SK-N-SH (cell line): ENCODE results near the gene TCEAL9. TPM values are rescaled to one million over a fixed set of nuclear protein-coding genes. Genes with fewer than 3 reads are reported as not detected.

Source experiments
- CTCF ChIA-PET: fragments of 300-600, 350-600 bp; formaldehyde crosslinking; extraction: SDS; loops from one replicate; lab custom pipeline; 2021; lab: Yijun Ruan, JAX
- POLR2A ChIA-PET: fragments of 350-600 bp; sonication (Branson Sonifier 250); formaldehyde crosslinking; extraction: SDS; loops from one replicate; lab custom pipeline; 2020; ENCODE audit warnings: antibody characterized with exemption, inconsistent platforms; lab: Yijun Ruan, JAX
- DNase-seq: peaks from one replicate; pipeline ENCODE4 v3.0.0; 2012
- H2AFZ ChIP-seq: fragments of 200-600 bp; sonication (generic); 2 replicates; pipeline ENCODE4 v1.8.1; 2016; ENCODE audit warnings: antibody characterized with exemption, mild to moderate bottlenecking, low read depth
- H3F3A ChIP-seq: fragments of 200-600 bp; sonication (generic); replicated peaks from 2 replicates; pipeline ENCODE3; 2016; ENCODE audit warnings: antibody characterized with exemption, mild to moderate bottlenecking; ENCODE audit not compliant: insufficient read depth
- H3K27ac ChIP-seq, 2 experiments: fragments of 200-500 bp in 1 of 2; fragments of 200-600 bp in 1 of 2; sonication (Bioruptor generic) in 1 of 2; sonication (generic), shearing (Covaris generic) in 1 of 2; 2 replicates each; pipeline versions ENCODE4 v1.5.1 to v1.6.1; 2014 to 2016; ENCODE audit warnings: low read depth in 2 of 2, inconsistent platforms in 1 of 2, low read length in 1 of 2, mild to moderate bottlenecking in 1 of 2, mixed read lengths in 1 of 2
- H3K27me3 ChIP-seq: fragments of 200-600 bp; sonication (generic), shearing (Covaris generic); 2 replicates; pipeline ENCODE4 v1.6.1; 2016; ENCODE audit warnings: mixed run types; ENCODE audit not compliant: insufficient read depth
- H3K36me3 ChIP-seq, 2 experiments: fragments of 200-500 bp in 1 of 2; fragments of 200-600 bp in 1 of 2; sonication (Bioruptor generic) in 1 of 2; sonication (generic) in 1 of 2; replicated peaks in 1 of 2; 2 replicates each; pipeline versions ENCODE3 to v1.5.1; 2014 to 2016; ENCODE audit warnings: low read length in 1 of 2, mild to moderate bottlenecking in 1 of 2; ENCODE audit not compliant: insufficient read depth in 2 of 2, control insufficient read depth in 1 of 2
- H3K4me1 ChIP-seq, 2 experiments: fragments of 200-500 bp in 1 of 2; fragments of 200-600 bp in 1 of 2; sonication (Bioruptor generic) in 1 of 2; sonication (generic), shearing (Covaris generic) in 1 of 2; 2 replicates each; pipeline versions ENCODE4 v1.5.1 to v1.6.1; 2014 to 2016; ENCODE audit warnings: low read depth in 1 of 2, low read length in 1 of 2, mixed run types in 1 of 2; ENCODE audit not compliant: insufficient read depth in 2 of 2, control insufficient read depth in 1 of 2
- H3K4me2 ChIP-seq: fragments of 200-600 bp; sonication (generic), shearing (Covaris generic); 2 replicates; pipeline ENCODE4 v1.6.1; 2017; ENCODE audit warnings: mixed run types
- H3K4me3 ChIP-seq, 2 experiments: fragments of 200-500 bp in 1 of 2; fragments of 200-600 bp in 1 of 2; sonication (Bioruptor generic) in 1 of 2; sonication (generic), shearing (Covaris generic) in 1 of 2; 2 replicates each; pipeline versions ENCODE4 v1.5.1 to v1.8.1; 2014 to 2016; ENCODE audit warnings: low read depth in 2 of 2, inconsistent platforms in 1 of 2, low read length in 1 of 2, mild to moderate bottlenecking in 1 of 2, mixed read lengths in 1 of 2, moderate library complexity in 1 of 2
- H3K79me2 ChIP-seq: fragments of 200-600 bp; sonication (generic); 2 replicates; pipeline ENCODE4 v1.8.1; 2017; ENCODE audit warnings: mild to moderate bottlenecking; ENCODE audit not compliant: insufficient read depth
- H3K9ac ChIP-seq: fragments of 200-600 bp; sonication (generic); 2 replicates; pipeline ENCODE4 v1.6.1; 2017; ENCODE audit warnings: mixed run types
- H3K9me2 ChIP-seq: fragments of 200-600 bp; sonication (generic); 2 replicates; pipeline ENCODE4 v1.6.1; 2017; ENCODE audit warnings: mixed run types
- H3K9me3 ChIP-seq: fragments of 200-600 bp; sonication (generic); 2 replicates; pipeline ENCODE4 v1.6.1; 2017; ENCODE audit warnings: mixed run types, mild to moderate bottlenecking, moderate library complexity
- H4K20me1 ChIP-seq: fragments of 200-600 bp; sonication (generic); 2 replicates; pipeline ENCODE4 v1.6.1; 2017; ENCODE audit warnings: mild to moderate bottlenecking, mixed run types; ENCODE audit not compliant: insufficient read depth
- CHD2 ChIP-seq: fragments of 150-350 bp; IDR thresholded peaks from 2 replicates; pipeline ENCODE4 v1.6.1; 2018; ENCODE audit warnings: low read length; ENCODE audit not compliant: partially characterized antibody
- ELF1 ChIP-seq: IDR thresholded peaks from 2 replicates; pipeline ENCODE4 v1.4.0; 2012
- EP300 ChIP-seq, 2 experiments: IDR thresholded peaks; 2 replicates each; pipeline versions ENCODE4 v1.4.0 to v1.6.1; 2012; ENCODE audit warnings: borderline replicate concordance in 1 of 2, low read depth in 1 of 2, low read length in 1 of 2
- EZH2phosphoT487 ChIP-seq: fragments of 200-600 bp; sonication (generic); IDR thresholded peaks from 2 replicates; pipeline ENCODE4 v1.6.1; 2017; ENCODE audit warnings: low read depth, mixed run types, mild to moderate bottlenecking, antibody characterized with exemption, moderate library complexity, borderline replicate concordance
- FOSL2 ChIP-seq: IDR thresholded peaks from 2 replicates; pipeline ENCODE4 v1.4.0; 2012; ENCODE audit warnings: low read depth, mild to moderate bottlenecking, moderate library complexity, borderline replicate concordance
- FOXM1 ChIP-seq: IDR thresholded peaks from 2 replicates; pipeline ENCODE4 v1.4.0; 2012; ENCODE audit warnings: low read depth, mild to moderate bottlenecking
- JUND ChIP-seq: IDR thresholded peaks from 2 replicates; pipeline ENCODE4 v1.4.0; 2012
- MEF2A ChIP-seq: IDR thresholded peaks from 2 replicates; pipeline ENCODE4 v1.4.0; 2012; ENCODE audit warnings: low read depth, borderline replicate concordance
- MXI1 ChIP-seq: IDR thresholded peaks from 2 replicates; pipeline ENCODE4 v1.6.1; 2012; ENCODE audit warnings: mild to moderate bottlenecking, low read depth, low read length, improper control_type of control experiment
- POLR2AphosphoS5 ChIP-seq: IDR thresholded peaks from 2 replicates; pipeline ENCODE4 v1.6.1; 2012; ENCODE audit warnings: low read depth, low read length
- RAD21 ChIP-seq: IDR thresholded peaks from 2 replicates; pipeline ENCODE4 v1.6.1; 2012; ENCODE audit warnings: mild to moderate bottlenecking, low read length
- RCOR1 ChIP-seq: fragments of 150-350 bp; IDR thresholded peaks from 2 replicates; pipeline ENCODE4 v1.6.1; 2017; ENCODE audit warnings: antibody characterized with exemption, low read length
- RFX5 ChIP-seq: IDR thresholded peaks from 2 replicates; pipeline ENCODE4 v1.6.1; 2012; ENCODE audit warnings: mild to moderate bottlenecking, improper control_type of control experiment, low read length
- SMC3 ChIP-seq: IDR thresholded peaks from 2 replicates; pipeline ENCODE4 v1.6.1; 2012; ENCODE audit warnings: low read depth, low read length, improper control_type of control experiment
- TAF1 ChIP-seq: IDR thresholded peaks from 2 replicates; pipeline ENCODE4 v1.6.1; 2012; ENCODE audit warnings: low read depth, mild to moderate bottlenecking, low read length, moderate library complexity, borderline replicate concordance
- WGBS: methylation state at CpG from one replicate; pipeline ENCODE4 v1.1.6; 2017; ENCODE audit warnings: low lambda C conversion rate; 5-methylcytosine and 5-hydroxymethylcytosine counted together
- polyA plus RNA-seq, 3 experiments: library from polyadenylated mRNA; depleted of rRNA; stranded (reverse); fragments of >200 nt; gene quantifications; 2 replicates each; pipeline ENCODE4 v1.2.3, GENCODE V29; 2012
- small RNA-seq, 7 experiments: library from RNA; depleted of rRNA; stranded (forward); fragments of <200 nt; gene quantifications; one replicate each; pipeline ENCODE3, GENCODE V24; 2012
- TF ChIP-seq, protein P1 (sequence below): fragments of 150-350 bp; IDR thresholded peaks from 2 replicates; pipeline ENCODE4 v1.6.1; 2017; ENCODE audit warnings: antibody characterized with exemption, low read length, low read depth, borderline replicate concordance
- TF ChIP-seq, protein P2 (sequence below): IDR thresholded peaks from 2 replicates; pipeline ENCODE4 v1.4.0; 2012; ENCODE audit warnings: low read depth
- TF ChIP-seq, protein P3 (sequence below): IDR thresholded peaks from 2 replicates; pipeline ENCODE4 v1.4.0; 2012; ENCODE audit warnings: low read depth, borderline replicate concordance
- TF ChIP-seq, protein P4 (sequence below): IDR thresholded peaks from 2 replicates; pipeline ENCODE4 v1.4.0; 2012; ENCODE audit warnings: low read depth, borderline replicate concordance

TCEAL9 gene
- polyA plus RNA-seq, 1 of the 3 experiments (the other 2 are of a cell fraction), result 27.7 TPM

DNA sequence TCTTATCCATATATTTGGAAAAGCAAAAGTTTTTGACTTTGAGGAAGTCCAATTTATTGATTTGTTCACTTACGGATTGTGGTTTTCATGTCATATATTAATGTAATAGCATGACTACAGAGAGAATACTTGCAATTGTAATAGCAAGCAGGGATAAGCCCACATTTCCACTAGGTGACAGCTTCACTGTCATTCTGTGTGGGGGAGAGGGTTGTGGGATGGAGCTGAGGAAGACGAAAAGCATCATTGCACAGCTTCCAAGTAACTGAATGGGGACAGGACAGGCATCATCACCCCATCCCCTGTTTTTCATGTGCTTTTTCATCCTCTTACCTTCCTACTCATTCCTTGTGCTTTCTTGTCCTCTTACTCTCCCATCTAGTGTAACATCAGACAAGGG, 51.5 kb downstream of the TCEAL9 start:
- Histone ChIP-seq H3K27me3 (no peaks in the 10 kb centered on the region), H3K79me2 (no peaks in the 10 kb centered on the region), H3K4me2 (no peak overlapping the region), H3K36me3 (no peaks in the 10 kb centered on the region), H4K20me1 (no peaks in the 10 kb centered on the region), H3K4me3 (no peak overlapping the region), H3K9ac (no peak overlapping the region), H2AFZ (no peak overlapping the region), H3F3A (no peaks in the 10 kb centered on the region), H3K9me3 (no peaks in the 10 kb centered on the region), H3K4me1 (peaks cover 0 to 5% of the 10 kb centered on the region in 2 experiments; a peak in 2 of 4 replicates), H3K27ac (no peak overlapping the region), H3K9me2 (no peaks in the 10 kb centered on the region)
- POLR2A ChIA-PET, result no interaction called here
- no peak for DNase-seq
- CTCF ChIA-PET, result no interaction called here
- WGBS, result 63% methylated on average over 2 of the region's 2 CpGs
- TF ChIP-seq, protein P1, sequence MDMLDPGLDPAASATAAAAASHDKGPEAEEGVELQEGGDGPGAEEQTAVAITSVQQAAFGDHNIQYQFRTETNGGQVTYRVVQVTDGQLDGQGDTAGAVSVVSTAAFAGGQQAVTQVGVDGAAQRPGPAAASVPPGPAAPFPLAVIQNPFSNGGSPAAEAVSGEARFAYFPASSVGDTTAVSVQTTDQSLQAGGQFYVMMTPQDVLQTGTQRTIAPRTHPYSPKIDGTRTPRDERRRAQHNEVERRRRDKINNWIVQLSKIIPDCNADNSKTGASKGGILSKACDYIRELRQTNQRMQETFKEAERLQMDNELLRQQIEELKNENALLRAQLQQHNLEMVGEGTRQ, result no peak
- no peak for TF ChIP-seq RAD21
- no peak for TF ChIP-seq EP300 (IDR thresholded peaks at IDR 0.05; ENCODE audit: borderline replicate concordance in 1 of 2, low read depth in 1 of 2, low read length in 1 of 2)
- TF ChIP-seq EZH2phosphoT487, result no peak
- no peak for TF ChIP-seq MEF2A
- no peak for TF ChIP-seq JUND
- no peak for TF ChIP-seq FOSL2
- TF ChIP-seq, protein P2, sequence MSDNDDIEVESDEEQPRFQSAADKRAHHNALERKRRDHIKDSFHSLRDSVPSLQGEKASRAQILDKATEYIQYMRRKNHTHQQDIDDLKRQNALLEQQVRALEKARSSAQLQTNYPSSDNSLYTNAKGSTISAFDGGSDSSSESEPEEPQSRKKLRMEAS, result no peak
- no peak for TF ChIP-seq RFX5
- TF ChIP-seq FOXM1, result no peak
- no peak for TF ChIP-seq SMC3
- TF ChIP-seq TAF1, result no peak
- TF ChIP-seq MXI1, result no peak
- no peak for TF ChIP-seq POLR2AphosphoS5
- TF ChIP-seq, protein P3, sequence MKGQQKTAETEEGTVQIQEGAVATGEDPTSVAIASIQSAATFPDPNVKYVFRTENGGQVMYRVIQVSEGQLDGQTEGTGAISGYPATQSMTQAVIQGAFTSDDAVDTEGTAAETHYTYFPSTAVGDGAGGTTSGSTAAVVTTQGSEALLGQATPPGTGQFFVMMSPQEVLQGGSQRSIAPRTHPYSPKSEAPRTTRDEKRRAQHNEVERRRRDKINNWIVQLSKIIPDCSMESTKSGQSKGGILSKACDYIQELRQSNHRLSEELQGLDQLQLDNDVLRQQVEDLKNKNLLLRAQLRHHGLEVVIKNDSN, result no peak
- TF ChIP-seq, protein P4, sequence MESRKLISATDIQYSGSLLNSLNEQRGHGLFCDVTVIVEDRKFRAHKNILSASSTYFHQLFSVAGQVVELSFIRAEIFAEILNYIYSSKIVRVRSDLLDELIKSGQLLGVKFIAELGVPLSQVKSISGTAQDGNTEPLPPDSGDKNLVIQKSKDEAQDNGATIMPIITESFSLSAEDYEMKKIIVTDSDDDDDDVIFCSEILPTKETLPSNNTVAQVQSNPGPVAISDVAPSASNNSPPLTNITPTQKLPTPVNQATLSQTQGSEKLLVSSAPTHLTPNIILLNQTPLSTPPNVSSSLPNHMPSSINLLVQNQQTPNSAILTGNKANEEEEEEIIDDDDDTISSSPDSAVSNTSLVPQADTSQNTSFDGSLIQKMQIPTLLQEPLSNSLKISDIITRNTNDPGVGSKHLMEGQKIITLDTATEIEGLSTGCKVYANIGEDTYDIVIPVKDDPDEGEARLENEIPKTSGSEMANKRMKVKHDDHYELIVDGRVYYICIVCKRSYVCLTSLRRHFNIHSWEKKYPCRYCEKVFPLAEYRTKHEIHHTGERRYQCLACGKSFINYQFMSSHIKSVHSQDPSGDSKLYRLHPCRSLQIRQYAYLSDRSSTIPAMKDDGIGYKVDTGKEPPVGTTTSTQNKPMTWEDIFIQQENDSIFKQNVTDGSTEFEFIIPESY, result no peak
- no peak for TF ChIP-seq RCOR1
- no peak for TF ChIP-seq ELF1
- TF ChIP-seq CHD2, result no peak

Small RNA genes lying within 50 kb of the gene (small RNA-seq; reads per million reads assigned to genes)
- 0 reads per million in 7 experiments for gene Z92846.1

Other genes with a start within 250 kb of the TCEAL9 start
- 84.8 and 95.7 TPM in 2 replicates for gene BEX4, start 141.4 kb upstream of the TCEAL9 start, polyA plus RNA-seq (2012; rRNA removed)
- 36.5 and 43.5 TPM in 2 replicates for gene TCEAL8, start 101.4 kb upstream of the TCEAL9 start, polyA plus RNA-seq (2012; rRNA removed)
- 0.43 and 0.45 TPM in 2 replicates for gene TCEAL5, start 79.8 kb upstream of the TCEAL9 start, polyA plus RNA-seq (2012; rRNA removed)
- gene BEX2, start 45.5 kb upstream of the TCEAL9 start, polyA plus RNA-seq (2012; rRNA removed), result 32.4 and 36.9 TPM in 2 replicates
- 20.2 and 26.0 TPM in 2 replicates for gene TCEAL7, start 26.3 kb upstream of the TCEAL9 start, polyA plus RNA-seq (2012; rRNA removed)
- gene BEX3, start 20.0 kb downstream of the TCEAL9 start, polyA plus RNA-seq (2012; rRNA removed), result 292 and 392 TPM in 2 replicates
- 0.30 and 0.58 TPM in 2 replicates for gene RAB40A, start 163.0 kb downstream of the TCEAL9 start, polyA plus RNA-seq (2012; rRNA removed)
- gene TCEAL4, start 229.0 kb downstream of the TCEAL9 start, polyA plus RNA-seq (2012; rRNA removed), result 39.1 and 40.9 TPM in 2 replicates